ENCODE data around the gene CXXC5. TPM values are rescaled to one million over a fixed set of nuclear protein-coding genes. Genes with fewer than 3 reads are reported as not detected.
A peak's percentile ranks its signal among the peaks of the same experiment; 100 is the strongest.

CXXC5 gene
- polyA plus RNA-seq, 1 of the 3 experiments (the other 2 are of a cell fraction), result 47.4 TPM

DNA sequence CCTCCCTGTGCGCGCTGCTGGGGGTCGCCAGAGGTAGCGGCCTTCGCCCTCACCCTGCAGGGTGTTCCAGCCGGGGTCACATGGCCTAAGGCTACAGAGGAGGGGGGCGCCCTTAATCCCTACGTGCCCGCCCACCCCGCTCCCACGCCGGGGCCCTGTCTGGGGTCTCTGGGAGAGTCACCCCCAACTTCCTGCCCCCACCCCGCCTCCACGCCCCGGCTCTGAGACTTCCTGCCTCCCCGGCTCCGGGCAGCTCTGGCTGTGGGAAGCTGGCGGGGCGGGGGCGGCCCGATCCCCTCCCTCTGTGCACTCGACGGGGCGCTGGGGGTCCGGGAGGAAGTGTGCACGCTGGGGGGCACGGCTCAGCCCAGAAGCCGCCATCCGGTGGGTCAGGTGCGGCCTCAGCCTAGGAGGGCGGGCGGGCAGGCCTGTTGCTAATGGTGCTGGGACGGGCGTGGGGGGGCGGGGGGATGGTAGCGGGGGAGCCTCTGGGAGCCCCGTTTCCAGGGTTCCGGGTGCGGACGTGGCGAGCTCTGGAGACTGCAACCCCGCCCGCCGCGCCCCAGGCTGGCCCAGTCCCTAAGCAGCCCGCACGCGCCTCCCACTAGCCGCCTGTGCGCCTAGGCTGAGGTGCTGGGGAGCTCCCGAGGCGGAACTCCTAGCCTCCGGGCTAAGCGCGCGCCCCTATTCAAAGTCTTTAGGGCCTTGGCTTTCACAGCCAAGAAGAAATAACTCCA lies 61.6 kb downstream of the CXXC5 start:
- peak overlapping the region; percentile 10; the same call in 1 of the 2 replicates for H3K9ac ChIP-seq
- peaks cover 21 to 56% of the 10 kb centered on the region in 2 experiments for H3K4me1 ChIP-seq (ENCODE audit: control insufficient read depth in 1 of 2, insufficient read depth in 2 of 2, low read depth in 1 of 2, low read length in 1 of 2)
- no peaks in the 10 kb centered on the region for H3K36me3 ChIP-seq (replicated peaks in 1 of 2; ENCODE audit: control insufficient read depth in 1 of 2, insufficient read depth in 2 of 2, low read length in 1 of 2)
- peak; percentile 77 for DNase-seq
- no peaks in the 10 kb centered on the region for H4K20me1 ChIP-seq (ENCODE audit: insufficient read depth)
- H3K4me3 ChIP-seq (ENCODE audit: low read depth in 2 of 2, low read length in 1 of 2), result peak overlapping the region; percentile 34 to 40
- CTCF ChIA-PET, result interaction anchor here (0.6 to 7.1 kb wide), 20 partner anchors 10 to 588 kb away, joined by 3 to 93 read pairs (median 8); partner anchors contain the start of gene CXXC5
- TF ChIP-seq, protein P1, sequence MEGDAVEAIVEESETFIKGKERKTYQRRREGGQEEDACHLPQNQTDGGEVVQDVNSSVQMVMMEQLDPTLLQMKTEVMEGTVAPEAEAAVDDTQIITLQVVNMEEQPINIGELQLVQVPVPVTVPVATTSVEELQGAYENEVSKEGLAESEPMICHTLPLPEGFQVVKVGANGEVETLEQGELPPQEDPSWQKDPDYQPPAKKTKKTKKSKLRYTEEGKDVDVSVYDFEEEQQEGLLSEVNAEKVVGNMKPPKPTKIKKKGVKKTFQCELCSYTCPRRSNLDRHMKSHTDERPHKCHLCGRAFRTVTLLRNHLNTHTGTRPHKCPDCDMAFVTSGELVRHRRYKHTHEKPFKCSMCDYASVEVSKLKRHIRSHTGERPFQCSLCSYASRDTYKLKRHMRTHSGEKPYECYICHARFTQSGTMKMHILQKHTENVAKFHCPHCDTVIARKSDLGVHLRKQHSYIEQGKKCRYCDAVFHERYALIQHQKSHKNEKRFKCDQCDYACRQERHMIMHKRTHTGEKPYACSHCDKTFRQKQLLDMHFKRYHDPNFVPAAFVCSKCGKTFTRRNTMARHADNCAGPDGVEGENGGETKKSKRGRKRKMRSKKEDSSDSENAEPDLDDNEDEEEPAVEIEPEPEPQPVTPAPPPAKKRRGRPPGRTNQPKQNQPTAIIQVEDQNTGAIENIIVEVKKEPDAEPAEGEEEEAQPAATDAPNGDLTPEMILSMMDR (IDR thresholded peaks at IDR 0.05), result no peak
- TF ChIP-seq, protein P2, sequence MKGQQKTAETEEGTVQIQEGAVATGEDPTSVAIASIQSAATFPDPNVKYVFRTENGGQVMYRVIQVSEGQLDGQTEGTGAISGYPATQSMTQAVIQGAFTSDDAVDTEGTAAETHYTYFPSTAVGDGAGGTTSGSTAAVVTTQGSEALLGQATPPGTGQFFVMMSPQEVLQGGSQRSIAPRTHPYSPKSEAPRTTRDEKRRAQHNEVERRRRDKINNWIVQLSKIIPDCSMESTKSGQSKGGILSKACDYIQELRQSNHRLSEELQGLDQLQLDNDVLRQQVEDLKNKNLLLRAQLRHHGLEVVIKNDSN (IDR thresholded peaks at IDR 0.05; ENCODE audit: borderline replicate concordance, low read depth), result peak; percentile 47; the same call in 1 of the 2 replicates
- H3K4me2 ChIP-seq, result peak overlapping the region; percentile 79
- no peaks in the 10 kb centered on the region for H3K9me3 ChIP-seq
- H3K79me2 ChIP-seq (ENCODE audit: insufficient read depth), result no peaks in the 10 kb centered on the region
- 79% methylated on average over 16 of the region's 56 CpGs for WGBS (ENCODE audit: low lambda C conversion rate)
- no peaks in the 10 kb centered on the region for H3K27me3 ChIP-seq (ENCODE audit: insufficient read depth)
- POLR2A ChIA-PET, result interaction anchor here (0.7 to 4.6 kb wide), 27 partner anchors 9 to 76 kb away, joined by 3 to 35 read pairs (median 5); partner anchors contain the start of gene CXXC5
- H2AFZ ChIP-seq (ENCODE audit: low read depth), result 0 out of 2 replicates have a peak overlapping the region, but pooled peaks have one; percentile 14
- no peaks in the 10 kb centered on the region for H3K9me2 ChIP-seq
- peak overlapping the region; percentile 95 to 99 for H3K27ac ChIP-seq (ENCODE audit: low read depth in 2 of 2, low read length in 1 of 2)
- H3F3A ChIP-seq (replicated peaks; ENCODE audit: insufficient read depth), result peaks cover 32% of the 10 kb centered on the region

DNA sequence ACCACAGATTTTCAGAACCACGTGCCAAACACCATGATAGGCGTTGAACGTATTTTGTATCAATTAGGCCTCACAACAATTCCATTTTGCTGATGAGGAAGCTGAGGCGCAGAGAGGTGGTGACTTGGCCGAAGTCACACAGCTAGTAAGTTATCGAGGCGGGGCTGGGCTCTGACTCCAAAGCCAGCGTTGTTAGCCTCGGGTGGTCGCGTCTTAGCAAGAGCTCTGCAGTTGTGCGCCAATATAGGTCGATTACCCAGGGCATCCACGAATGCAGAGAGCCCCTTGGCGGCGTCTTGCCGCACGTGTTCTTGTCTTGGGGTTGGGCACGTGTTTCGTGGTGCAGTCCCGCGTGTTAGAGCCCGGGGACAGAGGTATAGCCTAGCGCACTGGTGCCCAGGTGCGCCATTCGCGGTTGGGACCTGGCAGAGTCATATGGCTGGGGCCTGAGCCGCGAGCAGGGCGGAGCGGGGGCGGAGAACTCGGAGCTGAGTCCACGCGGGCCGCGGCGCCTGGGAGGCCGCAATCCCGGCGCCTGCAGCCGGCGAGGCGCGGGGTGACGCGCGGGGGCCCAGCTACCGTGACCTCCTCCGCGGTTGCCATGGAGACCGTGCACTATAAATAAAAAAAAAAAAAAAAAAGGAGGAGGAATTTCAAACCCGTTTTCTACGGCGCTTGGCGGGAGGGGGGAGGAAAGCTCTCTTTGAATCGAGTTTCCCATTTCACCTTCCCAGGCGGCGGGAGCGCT lies 62.3 kb downstream of the CXXC5 start:
- Histone ChIP-seq H3K9me2 (no peaks in the 10 kb centered on the region), H3K27ac (ENCODE audit: low read depth in 2 of 2, low read length in 1 of 2) (peak overlapping the region; percentile 95 to 99), H3K27me3 (ENCODE audit: insufficient read depth) (no peaks in the 10 kb centered on the region), H3F3A (replicated peaks; ENCODE audit: insufficient read depth) (peaks cover 32% of the 10 kb centered on the region), H3K9ac (peak overlapping the region; percentile 72), H3K9me3 (no peaks in the 10 kb centered on the region), H3K4me2 (peak overlapping the region; percentile 77), H2AFZ (ENCODE audit: low read depth) (peak overlapping the region; percentile 80), H3K4me3 (ENCODE audit: low read depth in 2 of 2, low read length in 1 of 2) (peak overlapping the region; percentile 55 to 67), H3K4me1 (ENCODE audit: control insufficient read depth in 1 of 2, insufficient read depth in 2 of 2, low read depth in 1 of 2, low read length in 1 of 2) (peaks cover 21 to 55% of the 10 kb centered on the region in 2 experiments), H3K36me3 (replicated peaks in 1 of 2; ENCODE audit: control insufficient read depth in 1 of 2, insufficient read depth in 2 of 2, low read length in 1 of 2) (no peaks in the 10 kb centered on the region), H3K79me2 (ENCODE audit: insufficient read depth) (no peaks in the 10 kb centered on the region), H4K20me1 (ENCODE audit: insufficient read depth) (no peaks in the 10 kb centered on the region)
- ChIA-PET CTCF (interaction anchor here (0.6 to 7.1 kb wide), 32 partner anchors 10 to 587 kb away, joined by 3 to 93 read pairs (median 6); partner anchors contain the start of gene CXXC5), POLR2A (interaction anchor here (0.8 to 4.6 kb wide), 22 partner anchors 12 to 77 kb away, joined by 3 to 35 read pairs (median 7); partner anchors contain the start of gene CXXC5)
- peak; percentile 83 for DNase-seq
- TF ChIP-seq, protein P3, sequence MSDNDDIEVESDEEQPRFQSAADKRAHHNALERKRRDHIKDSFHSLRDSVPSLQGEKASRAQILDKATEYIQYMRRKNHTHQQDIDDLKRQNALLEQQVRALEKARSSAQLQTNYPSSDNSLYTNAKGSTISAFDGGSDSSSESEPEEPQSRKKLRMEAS (IDR thresholded peaks at IDR 0.05; ENCODE audit: low read depth), result 0 out of 2 replicates have a peak, but pooled peaks have one; percentile 11
- peak; percentile 41; the same call in 1 of the 2 replicates for TF ChIP-seq MXI1 (IDR thresholded peaks at IDR 0.05; ENCODE audit: low read depth, low read length)
- no peak for TF ChIP-seq CHD2 (IDR thresholded peaks at IDR 0.05; ENCODE audit: low read length, partially characterized antibody)
- 29% methylated on average over 44 of the region's 60 CpGs for WGBS (ENCODE audit: low lambda C conversion rate)
